K562 (cell line): Measurements from ENCODE around the gene WFIKKN1. TPM values are rescaled to one million over a fixed set of nuclear protein-coding genes. Genes with fewer than 3 reads are reported as not detected.

Experiments
- ATF1 ChIP-seq, 2 experiments: fragments of 450-650 bp in 1 of 2; IDR thresholded peaks; 2 replicates each; pipeline ENCODE4 v1.6.1; 2016; ENCODE audit warnings: missing compliant biosample characterization in 1 of 2, missing genetic modification characterization in 1 of 2
- DIDO1 ChIP-seq: fragments of 450-650 bp; IDR thresholded peaks from 2 replicates; pipeline ENCODE4 v1.6.1; 2016; ENCODE audit warnings: low read depth, missing biosample characterization, missing genetic modification characterization
- GATAD2B ChIP-seq: fragments of 450-650 bp; IDR thresholded peaks from 2 replicates; pipeline ENCODE4 v1.6.1; 2017; ENCODE audit warnings: mild to moderate bottlenecking, borderline replicate concordance
- HIVEP1 ChIP-seq: fragments of 250-450 bp; sonication (Bioruptor Pico); IDR thresholded peaks from 2 replicates; pipeline ENCODE4 v1.4.0; 2020; ENCODE audit warnings: mild to moderate bottlenecking
- HLTF ChIP-seq: fragments of 450-650 bp; IDR thresholded peaks from 2 replicates; pipeline ENCODE4 v1.6.1; 2016
- LARP7 ChIP-seq: fragments of 450-650 bp; IDR thresholded peaks from 2 replicates; pipeline ENCODE4 v1.6.1; 2016
- PHF21A ChIP-seq: fragments of 450-650 bp; IDR thresholded peaks from 2 replicates; pipeline ENCODE4 v1.6.1; 2017; ENCODE audit warnings: low read depth, borderline replicate concordance
- POLR2G ChIP-seq: fragments of 200-400 bp; formaldehyde crosslinking; IDR thresholded peaks from 2 replicates; pipeline ENCODE4 v1.6.1; 2017; ENCODE audit warnings: low read depth, mild to moderate bottlenecking, antibody characterized with exemption, low read length, moderate library complexity
- STAT5B ChIP-seq: fragments of 250-450 bp; sonication (Bioruptor Pico); IDR thresholded peaks from 2 replicates; pipeline ENCODE4 v1.8.0; 2021; ENCODE audit warnings: mild to moderate bottlenecking, inconsistent platforms
- TCF7L2 ChIP-seq: fragments of 150-350 bp; IDR thresholded peaks from 2 replicates; pipeline ENCODE4 v1.6.1; 2016; ENCODE audit warnings: low read depth, mild to moderate bottlenecking, low read length, moderate library complexity
- ZNF41 ChIP-seq: fragments of 250-450 bp; sonication (Bioruptor Pico); conservative IDR thresholded peaks from 2 replicates; pipeline ENCODE4 v1.4.0; 2020; ENCODE audit warnings: mild to moderate bottlenecking
- ZNF699 ChIP-seq: fragments of 250-450 bp; sonication (Bioruptor Pico); IDR thresholded peaks from 2 replicates; pipeline ENCODE4 v1.8.0; 2021; ENCODE audit warnings: mild to moderate bottlenecking, moderate library complexity; ENCODE audit not compliant: insufficient replicate concordance
- polyA plus RNA-seq, 8 experiments: library from polyadenylated mRNA; depleted of rRNA in 4 of 8; stranded (reverse) in 5 of 8; unstranded in 3 of 8; fragments of >200 nt; fragmentation: Nextera tagmentation in 2 of 8; fragmentation: Illumina TruSeq in 1 of 8; extraction: Ambion mirVana in 2 of 8; extraction: Trizol in 1 of 8; gene quantifications; 2 replicates each; pipeline versions ENCODE4 v1.2.1 to v1.2.3, GENCODE V29; 2011 to 2014; ENCODE audit warnings: inconsistent platforms in 1 of 8, missing spikeins in 1 of 8
- total RNA-seq, 7 experiments: library from RNA; depleted of rRNA in 6 of 7; stranded (reverse); fragments of >200 nt in 6 of 7; fragmentation: Illumina TruSeq in 2 of 7; extraction: Trizol in 2 of 7; gene quantifications; 2 replicates each; pipeline versions ENCODE4 v1.2.1 to v1.2.3, GENCODE V29; 2011 to 2021; ENCODE audit warnings: low replicate concordance in 1 of 7
- TF ChIP-seq, protein P1 (sequence below), 2 experiments: fragments of 450-650 bp; IDR thresholded peaks; 2 replicates each; pipeline ENCODE4 v1.6.1; 2016; ENCODE audit warnings: mild to moderate bottlenecking in 2 of 2, borderline replicate concordance in 1 of 2, low read depth in 1 of 2, moderate library complexity in 1 of 2
- TF ChIP-seq, protein P2 (sequence below), 3 experiments: fragments of 200-800 bp in 1 of 3; sonication (Bioruptor generic) in 1 of 3; sonication (generic) in 1 of 3; formaldehyde crosslinking in 1 of 3; IDR thresholded peaks; 2 replicates each; pipeline versions ENCODE4 v1.6.1 to v1.8.0; 2016 to 2022; ENCODE audit warnings: mild to moderate bottlenecking in 2 of 3, missing compliant biosample characterization in 2 of 3, missing genetic modification characterization in 2 of 3, missing genetic modification reagents in 1 of 3
- TF ChIP-seq, protein P3 (sequence below): sonication (generic); formaldehyde crosslinking; IDR thresholded peaks from 2 replicates; pipeline ENCODE4 v1.9.0; 2022; ENCODE audit warnings: mild to moderate bottlenecking, missing genetic modification reagents

WFIKKN1 gene
- total and polyA plus RNA-seq, 9 of the 15 experiments (the other 6 are each of a cell fraction or from before 2014, with no cell fraction given), result 0.14 to 1.1 (median 0.50) TPM; not detected in 4

DNA sequence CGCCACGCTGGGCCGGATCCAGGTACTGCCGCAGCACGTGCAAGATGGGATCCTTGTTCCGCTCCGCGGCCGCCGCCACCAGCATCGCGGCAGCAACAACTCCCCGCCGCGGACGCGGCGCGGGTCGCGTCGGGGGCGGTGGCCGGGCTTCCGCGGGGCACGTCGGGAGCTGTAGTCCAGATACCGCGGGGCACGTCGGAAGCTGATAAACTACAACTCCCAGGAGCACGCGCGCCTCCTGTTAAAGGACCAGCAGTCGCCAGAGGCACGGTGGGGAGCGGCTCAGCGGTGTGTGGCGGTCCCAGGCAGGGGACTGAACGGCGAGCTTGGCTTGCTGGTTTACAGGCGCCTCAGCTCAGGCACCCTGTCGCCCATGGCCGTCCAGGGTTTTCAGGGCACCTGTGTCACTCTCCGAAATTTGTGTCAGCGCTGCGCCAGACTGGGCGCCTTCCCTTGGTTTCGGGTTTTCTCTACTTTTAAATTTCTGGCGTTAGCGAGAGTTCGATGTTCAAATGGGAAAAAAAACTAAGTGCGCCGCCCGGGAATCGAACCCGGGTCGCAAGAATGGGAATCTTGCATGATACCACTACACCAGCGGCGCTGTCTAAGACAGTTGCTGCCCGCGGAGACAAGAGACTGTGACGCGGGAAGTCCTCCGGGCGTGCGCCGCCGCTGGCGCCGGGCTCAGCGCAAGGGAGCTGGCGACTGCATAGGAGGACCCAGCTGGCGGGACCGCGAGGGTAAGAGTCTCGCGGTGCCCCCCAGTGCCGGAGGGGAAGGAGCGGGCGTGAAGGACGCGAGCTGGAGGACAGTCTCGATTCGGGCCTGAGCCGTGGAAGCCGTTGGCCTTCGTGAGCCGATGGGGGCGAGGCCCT lies 5.7 kb downstream of the WFIKKN1 start, which contains the start of gene METTL26 (continued):
- TF ChIP-seq, protein P1, sequence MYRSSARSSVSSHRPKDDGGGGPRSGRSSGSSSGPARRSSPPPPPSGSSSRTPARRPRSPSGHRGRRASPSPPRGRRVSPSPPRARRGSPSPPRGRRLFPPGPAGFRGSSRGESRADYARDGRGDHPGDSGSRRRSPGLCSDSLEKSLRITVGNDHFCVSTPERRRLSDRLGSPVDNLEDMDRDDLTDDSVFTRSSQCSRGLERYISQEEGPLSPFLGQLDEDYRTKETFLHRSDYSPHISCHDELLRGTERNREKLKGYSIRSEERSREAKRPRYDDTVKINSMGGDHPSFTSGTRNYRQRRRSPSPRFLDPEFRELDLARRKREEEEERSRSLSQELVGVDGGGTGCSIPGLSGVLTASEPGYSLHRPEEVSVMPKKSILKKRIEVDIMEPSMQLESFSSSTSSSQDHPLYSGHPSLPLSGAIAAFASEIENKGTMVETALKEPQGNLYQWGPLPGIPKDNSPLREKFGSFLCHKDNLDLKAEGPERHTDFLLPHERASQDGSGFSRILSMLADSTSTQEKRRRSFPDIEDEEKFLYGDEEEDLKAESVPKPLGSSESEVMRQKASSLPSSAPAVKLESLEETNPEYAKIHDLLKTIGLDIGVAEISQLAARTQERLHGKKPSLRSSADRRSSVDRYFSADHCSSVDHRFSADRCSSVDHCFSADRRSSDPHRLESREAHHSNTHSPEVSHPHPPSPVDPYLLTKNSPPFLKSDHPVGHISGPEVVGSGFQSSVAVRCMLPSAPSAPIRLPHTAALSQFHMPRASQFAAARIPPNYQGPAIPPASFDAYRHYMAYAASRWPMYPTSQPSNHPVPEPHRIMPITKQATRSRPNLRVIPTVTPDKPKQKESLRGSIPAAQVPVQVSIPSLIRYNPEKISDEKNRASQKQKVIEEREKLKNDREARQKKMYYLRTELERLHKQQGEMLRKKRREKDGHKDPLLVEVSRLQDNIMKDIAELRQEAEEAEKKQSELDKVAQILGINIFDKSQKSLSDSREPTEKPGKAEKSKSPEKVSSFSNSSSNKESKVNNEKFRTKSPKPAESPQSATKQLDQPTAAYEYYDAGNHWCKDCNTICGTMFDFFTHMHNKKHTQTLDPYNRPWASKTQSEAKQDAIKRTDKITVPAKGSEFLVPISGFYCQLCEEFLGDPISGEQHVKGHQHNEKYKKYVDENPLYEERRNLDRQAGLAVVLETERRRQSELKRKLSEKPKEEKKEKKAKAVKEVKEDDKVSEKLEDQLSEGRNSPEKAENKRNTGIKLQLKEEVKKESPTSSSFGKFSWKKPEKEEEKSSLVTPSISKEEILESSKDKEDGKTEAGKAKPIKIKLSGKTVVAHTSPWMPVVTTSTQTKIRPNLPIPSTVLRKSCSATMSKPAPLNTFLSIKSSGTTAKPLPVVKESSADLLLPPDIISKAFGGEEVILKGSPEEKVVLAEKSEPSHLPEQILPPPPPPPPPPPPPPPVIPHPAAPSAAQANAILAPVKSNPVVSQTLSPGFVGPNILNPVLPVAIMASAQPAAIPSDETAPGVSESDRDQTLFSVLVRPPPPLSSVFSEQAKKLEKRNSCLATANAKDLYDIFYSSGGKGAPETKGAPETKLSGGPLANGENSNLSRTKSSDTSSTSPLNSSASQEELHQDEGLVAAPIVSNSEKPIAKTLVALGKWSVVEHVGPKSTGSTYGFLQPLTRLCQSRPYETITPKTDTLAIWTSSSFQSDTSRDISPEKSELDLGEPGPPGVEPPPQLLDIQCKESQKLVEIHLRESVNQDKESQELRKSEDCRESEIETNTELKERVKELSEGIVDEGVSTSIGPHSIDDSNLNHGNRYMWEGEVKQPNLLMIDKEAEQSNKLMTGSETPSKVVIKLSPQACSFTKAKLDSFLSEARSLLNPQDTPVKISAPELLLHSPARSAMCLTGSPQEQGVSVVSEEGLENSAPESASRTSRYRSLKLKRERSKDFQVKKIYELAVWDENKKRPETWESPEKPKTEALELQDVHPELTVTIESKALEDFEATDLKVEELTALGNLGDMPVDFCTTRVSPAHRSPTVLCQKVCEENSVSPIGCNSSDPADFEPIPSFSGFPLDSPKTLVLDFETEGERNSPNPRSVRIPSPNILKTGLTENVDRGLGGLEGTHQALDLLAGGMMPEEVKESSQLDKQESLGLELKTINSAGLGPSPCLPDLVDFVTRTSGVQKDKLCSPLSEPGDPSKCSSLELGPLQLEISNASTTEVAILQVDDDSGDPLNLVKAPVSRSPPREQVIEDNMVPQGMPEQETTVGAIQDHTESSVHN (IDR thresholded peaks at IDR 0.05; ENCODE audit: borderline replicate concordance in 1 of 2, low read depth in 1 of 2), result no peak
- no peak for TF ChIP-seq HLTF
- no peak for TF ChIP-seq HIVEP1 (CRISPR knock-in tag)
- TF ChIP-seq ZNF41, result no peak
- no peak for TF ChIP-seq DIDO1
- TF ChIP-seq POLR2G, result peak; percentile 90
- no peak for TF ChIP-seq ATF1 (CRISPR knock-in tag; IDR thresholded peaks at IDR 0.05)
- peak; percentile 86 for TF ChIP-seq ATF1 (tag; IDR thresholded peaks at IDR 0.05)
- TF ChIP-seq, protein P2, sequence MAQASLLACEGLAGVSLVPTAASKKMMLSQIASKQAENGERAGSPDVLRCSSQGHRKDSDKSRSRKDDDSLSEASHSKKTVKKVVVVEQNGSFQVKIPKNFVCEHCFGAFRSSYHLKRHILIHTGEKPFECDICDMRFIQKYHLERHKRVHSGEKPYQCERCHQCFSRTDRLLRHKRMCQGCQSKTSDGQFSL (CRISPR knock-in tag; IDR thresholded peaks at IDR 0.05), result 0 out of 2 replicates have a peak, but pooled peaks have one; percentile 50
- TF ChIP-seq, protein P2 (tag; IDR thresholded peaks at IDR 0.05), result no peak
- no peak for TF ChIP-seq ZNF699
- peak; percentile 41; the same call in 1 of the 2 replicates for TF ChIP-seq GATAD2B
- no peak for TF ChIP-seq PHF21A
- TF ChIP-seq, protein P3, sequence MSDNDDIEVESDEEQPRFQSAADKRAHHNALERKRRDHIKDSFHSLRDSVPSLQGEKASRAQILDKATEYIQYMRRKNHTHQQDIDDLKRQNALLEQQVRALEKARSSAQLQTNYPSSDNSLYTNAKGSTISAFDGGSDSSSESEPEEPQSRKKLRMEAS (CRISPR knock-in tag), result peak; percentile 96
- no peak; the same call in 1 of the 2 replicates for TF ChIP-seq LARP7
- no peak for TF ChIP-seq STAT5B (CRISPR knock-in tag)
- TF ChIP-seq TCF7L2, result no peak
